HUES64 (cell line): ENCODE measurements around the gene FMNL3.

ENCODE experiments used
- H3K27ac ChIP-seq: 2 replicates; pipeline ENCODE4 v1.7.0; 2013; ENCODE audit warnings: low read depth, low read length, inconsistent platforms
- H3K27me3 ChIP-seq: 2 replicates; pipeline ENCODE4 v1.6.1; 2013; ENCODE audit warnings: mild to moderate bottlenecking, low read length; ENCODE audit not compliant: insufficient read depth
- H3K36me3 ChIP-seq: 2 replicates; pipeline ENCODE4 v1.6.1; 2013; ENCODE audit warnings: mild to moderate bottlenecking, low read length; ENCODE audit not compliant: insufficient read depth
- H3K4me1 ChIP-seq: 2 replicates; pipeline ENCODE4 v1.6.1; 2013; ENCODE audit warnings: mild to moderate bottlenecking, low read length, moderate library complexity; ENCODE audit not compliant: insufficient read depth
- H3K4me3 ChIP-seq: 2 replicates; pipeline ENCODE4 v1.5.1; 2013; ENCODE audit warnings: mild to moderate bottlenecking, low read length, moderate library complexity
- H3K9ac ChIP-seq: 2 replicates; pipeline ENCODE4 v1.6.1; 2013; ENCODE audit warnings: mild to moderate bottlenecking, low read depth, low read length
- H3K9me3 ChIP-seq: 2 replicates; pipeline ENCODE4 v1.6.1; 2013; ENCODE audit warnings: low read depth, low read length; ENCODE audit not compliant: insufficient read depth
- WGBS: fragments of 150-250, 120-280 bp; methylation state at CpG from one replicate; pipeline ENCODE4 v1.1.7; 2013; ENCODE audit warnings: missing lambda C conversion rate; 5-methylcytosine and 5-hydroxymethylcytosine counted together

The FMNL3 gene

DNA sequence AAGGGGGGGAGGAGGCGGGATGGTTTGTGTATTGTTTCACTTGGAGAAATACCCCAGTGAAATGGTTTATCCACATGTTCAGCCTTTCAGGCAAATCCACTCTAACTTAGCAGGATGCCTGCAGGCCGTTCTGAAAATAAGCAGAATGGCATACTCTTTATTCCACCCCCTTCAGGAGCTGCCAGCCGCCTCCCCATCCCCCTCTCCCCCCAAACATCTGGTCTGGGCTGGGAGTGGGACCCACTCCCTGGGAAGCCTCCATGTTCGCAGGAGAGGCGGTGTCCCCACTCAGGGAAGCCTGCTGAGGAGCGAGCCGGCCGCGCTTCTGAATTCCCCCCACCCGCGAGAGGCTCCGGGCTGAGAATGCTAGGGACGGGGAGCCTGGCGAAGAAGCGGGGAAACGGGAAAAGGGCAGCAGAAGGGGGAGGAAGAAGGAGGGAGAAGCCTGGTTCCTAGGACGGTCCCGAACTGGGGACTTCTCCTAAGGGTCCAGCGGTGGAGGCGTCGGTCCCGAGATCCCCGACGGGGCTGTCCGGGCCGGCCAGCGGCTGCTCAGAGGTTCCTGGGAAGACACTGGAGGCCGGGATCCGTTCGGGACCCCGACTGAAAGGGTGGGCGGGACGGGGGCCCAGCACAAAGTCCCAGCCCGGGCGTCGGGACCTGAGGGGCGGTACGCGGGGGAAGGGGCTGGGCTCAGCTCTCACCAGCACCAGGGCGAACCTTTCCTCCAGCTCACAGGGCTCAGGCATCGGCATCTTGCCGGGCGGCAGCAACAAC lies 666 bp downstream of the FMNL3 start:
- H3K27me3 ChIP-seq, result peaks cover 24% of the 10 kb centered on the region
- H3K9ac ChIP-seq, result peak overlapping the region; percentile 79
- WGBS, result under 1% methylated on average over 42 of the region's 43 CpGs
- H3K27ac ChIP-seq, result peak overlapping the region; percentile 68
- peaks cover 28% of the 10 kb centered on the region for H3K4me1 ChIP-seq
- no peaks in the 10 kb centered on the region for H3K36me3 ChIP-seq
- H3K4me3 ChIP-seq, result peak overlapping the region; percentile 86
- H3K9me3 ChIP-seq, result no peaks in the 10 kb centered on the region

DNA sequence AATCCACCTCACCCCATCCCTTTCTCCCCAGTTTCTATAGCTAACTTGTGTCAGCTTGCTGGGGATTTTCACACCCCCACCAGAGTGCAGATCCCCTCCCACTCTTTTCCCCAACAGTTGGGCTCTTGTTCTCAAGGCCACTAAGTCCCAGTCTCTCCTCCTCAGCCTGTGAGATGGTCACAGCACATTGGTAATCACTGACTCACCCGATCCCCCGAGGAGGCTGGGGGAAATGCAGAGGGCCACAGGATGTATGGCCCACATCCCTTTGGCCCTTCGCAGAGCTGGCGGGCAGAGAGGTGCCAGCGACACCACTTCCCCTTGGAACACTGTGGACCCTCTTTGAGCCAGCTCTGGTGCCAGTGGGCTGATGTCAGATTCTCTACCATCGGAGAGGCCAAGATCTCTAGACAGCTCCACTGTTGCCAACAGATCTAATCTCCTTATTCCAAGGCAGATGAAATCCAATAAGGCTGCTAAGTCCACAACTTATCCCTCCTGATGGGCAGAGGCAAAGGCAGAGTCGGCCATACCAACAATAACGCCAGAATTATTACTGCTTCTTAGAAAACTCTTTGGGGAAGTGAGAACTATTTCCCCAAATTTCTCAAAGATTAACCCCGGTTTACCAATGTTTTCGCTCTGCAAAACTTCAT lies 1.6 kb downstream of the FMNL3 start:
- 39% methylated on average over 10 of the region's 10 CpGs for WGBS
- peak overlapping the region; percentile 86 for H3K4me3 ChIP-seq

DNA sequence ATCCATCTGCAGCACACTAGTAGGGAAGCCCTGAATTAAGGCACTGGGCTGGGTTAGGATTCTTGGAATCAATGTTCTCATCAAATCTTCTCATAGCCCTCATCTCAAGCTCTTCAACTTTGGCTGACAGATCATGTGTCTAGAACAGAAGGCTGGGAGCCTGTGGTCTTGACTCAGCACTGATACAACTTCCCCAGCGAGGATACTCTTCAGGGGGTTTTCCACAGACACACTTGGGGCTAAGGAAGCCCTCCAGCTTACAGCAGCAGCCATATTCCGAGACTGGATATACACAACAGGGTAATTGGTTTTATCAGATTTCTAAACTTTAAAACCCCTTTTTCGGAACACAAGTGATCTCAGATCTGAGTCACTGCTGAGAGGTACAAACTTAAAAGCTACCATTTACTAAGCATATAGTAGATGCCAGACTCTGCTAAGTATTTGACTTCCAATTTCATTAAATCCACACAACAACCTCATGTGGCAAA lies 3.5 kb downstream of the FMNL3 start:
- peaks cover 11% of the 10 kb centered on the region for H3K27me3 ChIP-seq
- peaks cover 40% of the 10 kb centered on the region for H3K4me1 ChIP-seq
- 89% methylated on average over 3 of the region's 3 CpGs for WGBS
- H3K36me3 ChIP-seq, result no peaks in the 10 kb centered on the region
- no peak overlapping the region for H3K27ac ChIP-seq
- H3K4me3 ChIP-seq, result no peak overlapping the region
- no peak overlapping the region for H3K9ac ChIP-seq
- no peaks in the 10 kb centered on the region for H3K9me3 ChIP-seq

More for the DNA sequence above, 1.6 kb downstream of the FMNL3 start:
- peaks cover 24% of the 10 kb centered on the region for H3K27me3 ChIP-seq
- H3K4me1 ChIP-seq, result peaks cover 28% of the 10 kb centered on the region
- H3K36me3 ChIP-seq, result no peaks in the 10 kb centered on the region
- no peaks in the 10 kb centered on the region for H3K9me3 ChIP-seq
- H3K27ac ChIP-seq, result no peak overlapping the region
- peak overlapping the region; percentile 72; the same call in 1 of the 2 replicates for H3K9ac ChIP-seq

DNA sequence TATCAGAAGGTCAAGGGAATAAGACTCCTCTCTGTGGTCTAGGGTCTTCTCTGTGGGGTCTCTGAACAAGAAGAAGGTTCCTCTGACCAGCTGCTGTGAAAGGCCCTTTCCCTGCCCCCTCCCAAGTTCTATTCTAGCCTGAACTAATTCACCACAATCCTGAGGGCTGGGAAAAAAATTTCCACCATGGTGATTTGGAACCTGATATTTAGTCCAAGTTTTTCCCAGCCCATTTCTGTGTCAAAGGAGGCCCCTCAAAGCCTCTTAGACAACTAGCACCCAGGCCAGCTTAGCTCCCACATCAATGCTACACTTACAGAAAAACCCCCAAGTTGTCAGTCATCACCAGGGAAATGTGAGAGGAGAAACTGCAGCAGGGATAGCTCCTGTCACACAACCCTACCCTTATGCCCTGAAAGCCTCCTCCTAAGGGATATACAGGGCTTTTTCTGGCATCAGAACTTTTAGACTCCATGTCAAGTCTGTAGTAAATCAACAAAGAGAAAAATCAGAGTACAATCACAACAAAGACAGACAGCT lies 4.5 kb downstream of the FMNL3 start:
- Histone ChIP-seq H3K27me3 (peaks cover 1% of the 10 kb centered on the region), H3K36me3 (no peaks in the 10 kb centered on the region), H3K9me3 (no peaks in the 10 kb centered on the region), H3K4me1 (peaks cover 48% of the 10 kb centered on the region), H3K27ac (no peak overlapping the region), H3K9ac (no peak overlapping the region), H3K4me3 (no peak overlapping the region)

DNA sequence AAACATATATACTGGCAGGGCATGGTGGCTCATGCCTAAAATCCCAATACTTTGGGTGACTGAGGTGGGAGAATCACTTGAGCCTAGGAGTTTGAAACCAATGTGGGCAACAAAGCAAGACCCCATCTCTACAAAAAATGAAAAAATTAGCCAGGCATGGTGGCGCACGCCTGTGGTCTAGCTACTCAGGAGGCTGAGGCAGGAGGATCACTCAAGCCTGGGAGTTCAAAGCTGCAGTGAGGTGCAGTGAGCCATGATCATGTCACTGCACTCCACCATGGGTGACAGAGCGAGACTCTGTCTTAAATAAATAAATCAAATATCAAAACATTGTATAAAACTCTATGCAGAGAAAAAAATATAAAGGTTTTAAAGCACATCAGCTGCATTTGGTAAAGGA lies 5.2 kb downstream of the FMNL3 start:
- H3K4me3 ChIP-seq, result no peak overlapping the region
- no peaks in the 10 kb centered on the region for H3K27me3 ChIP-seq
- H3K9ac ChIP-seq, result no peak overlapping the region
- 93% methylated on average over 2 of the region's 3 CpGs for WGBS
- peaks cover 56% of the 10 kb centered on the region for H3K4me1 ChIP-seq
- no peaks in the 10 kb centered on the region for H3K36me3 ChIP-seq
- no peaks in the 10 kb centered on the region for H3K9me3 ChIP-seq
- H3K27ac ChIP-seq, result no peak overlapping the region

DNA sequence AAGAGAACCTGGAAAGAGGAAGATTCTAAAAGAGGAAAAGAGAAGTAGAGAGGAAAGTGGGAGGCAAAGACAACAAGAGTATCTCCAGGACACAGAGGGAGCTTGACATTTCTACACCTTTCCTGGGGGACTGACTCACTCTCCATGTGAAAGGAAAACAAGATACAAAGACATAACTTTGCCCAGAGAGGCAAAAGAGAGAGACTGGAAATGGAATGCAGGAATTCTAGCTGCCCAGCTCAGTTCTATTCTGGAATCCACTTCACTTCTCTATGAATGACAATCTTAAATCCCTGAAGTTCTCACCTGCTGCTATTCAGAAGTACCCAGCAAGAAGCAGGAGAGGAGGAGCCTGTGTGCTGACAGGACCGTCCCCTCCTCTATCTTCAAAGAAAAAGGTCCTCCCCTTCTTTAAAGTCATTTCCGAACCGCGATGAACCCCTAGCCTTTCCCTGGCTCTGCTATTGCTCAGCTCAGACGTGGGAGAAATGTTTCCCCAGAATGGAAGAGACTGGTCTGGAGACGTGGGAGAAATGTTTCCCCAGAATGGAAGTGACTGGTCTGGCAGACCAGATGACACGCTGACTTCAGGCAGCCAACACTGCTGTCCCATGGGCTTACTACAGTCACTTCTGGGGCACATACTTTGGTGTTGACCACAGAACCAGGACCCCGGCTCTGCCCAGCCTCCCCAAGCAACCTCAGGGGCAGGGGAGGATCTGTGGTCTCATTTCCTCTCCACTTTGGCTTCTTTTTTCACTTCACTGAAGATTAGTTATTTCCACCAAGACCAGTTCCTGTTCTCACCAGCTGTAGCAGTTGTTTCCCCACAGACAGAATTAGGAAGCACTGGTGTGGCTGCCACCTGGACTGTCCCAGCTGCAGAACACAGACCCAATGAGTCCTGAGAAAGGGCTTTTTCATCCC lies 8.3 kb downstream of the FMNL3 start:
- H3K9ac ChIP-seq, result peak overlapping the region; percentile 38; the same call in 1 of the 2 replicates
- H3K4me3 ChIP-seq, result peak overlapping the region; percentile 34
- no peaks in the 10 kb centered on the region for H3K9me3 ChIP-seq
- H3K27ac ChIP-seq, result peak overlapping the region; percentile 84
- H3K36me3 ChIP-seq, result no peaks in the 10 kb centered on the region
- no peaks in the 10 kb centered on the region for H3K27me3 ChIP-seq
- H3K4me1 ChIP-seq, result peaks cover 55% of the 10 kb centered on the region
- WGBS, result 5% methylated on average over 8 of the region's 8 CpGs

DNA sequence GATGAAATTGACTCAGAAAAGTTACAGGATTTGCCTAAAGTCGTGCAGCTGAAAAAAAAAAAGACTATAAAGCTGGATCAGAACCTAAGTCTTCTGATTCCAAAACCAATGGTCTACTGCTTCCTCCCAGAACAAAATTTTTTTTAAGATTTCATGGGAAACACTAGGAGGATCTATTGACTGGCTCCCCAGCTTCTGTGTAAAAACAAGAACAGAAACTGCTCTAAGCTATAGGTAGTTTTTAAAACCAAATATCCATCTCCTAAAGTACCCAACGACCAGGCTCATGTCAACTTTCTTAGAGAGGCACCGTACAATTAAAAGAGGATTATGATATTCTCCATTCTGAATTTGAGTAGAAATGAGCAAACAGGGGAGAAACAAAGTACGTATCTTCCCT lies 9.4 kb downstream of the FMNL3 start:
- H3K4me1 ChIP-seq, result peaks cover 47% of the 10 kb centered on the region
- peak overlapping the region; percentile 84 for H3K27ac ChIP-seq
- peak overlapping the region; percentile 38; the same call in 1 of the 2 replicates for H3K9ac ChIP-seq
- peak overlapping the region; percentile 34; the same call in 1 of the 2 replicates for H3K4me3 ChIP-seq
- H3K27me3 ChIP-seq, result no peaks in the 10 kb centered on the region
- H3K9me3 ChIP-seq, result no peaks in the 10 kb centered on the region
- WGBS, result 62% methylated on average over 4 of the region's 4 CpGs
- H3K36me3 ChIP-seq, result no peaks in the 10 kb centered on the region

DNA sequence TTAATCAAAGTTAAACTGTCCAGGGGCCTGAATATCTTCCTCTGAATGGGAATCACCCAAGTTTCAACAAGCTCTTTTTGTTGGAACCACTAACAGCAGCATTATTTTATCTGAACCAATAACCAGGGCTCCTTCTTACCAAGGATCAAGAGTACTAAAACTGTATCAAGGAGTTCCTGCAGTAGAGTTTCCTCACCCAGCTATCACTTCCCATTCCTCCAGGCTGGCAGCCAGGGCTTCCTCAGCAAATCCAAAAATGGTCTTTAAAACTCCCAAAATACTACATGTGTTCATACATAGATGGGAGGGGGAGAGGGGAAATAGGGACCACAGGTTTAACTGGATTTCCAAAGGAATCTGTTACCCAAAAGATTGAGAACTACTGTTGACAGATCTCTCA lies 10.5 kb downstream of the FMNL3 start:
- no peaks in the 10 kb centered on the region for H3K36me3 ChIP-seq
- no peaks in the 10 kb centered on the region for H3K9me3 ChIP-seq
- no peak overlapping the region for H3K27ac ChIP-seq
- H3K9ac ChIP-seq, result no peak overlapping the region
- H3K4me3 ChIP-seq, result no peak overlapping the region
- H3K4me1 ChIP-seq, result peaks cover 40% of the 10 kb centered on the region
- H3K27me3 ChIP-seq, result no peaks in the 10 kb centered on the region

DNA sequence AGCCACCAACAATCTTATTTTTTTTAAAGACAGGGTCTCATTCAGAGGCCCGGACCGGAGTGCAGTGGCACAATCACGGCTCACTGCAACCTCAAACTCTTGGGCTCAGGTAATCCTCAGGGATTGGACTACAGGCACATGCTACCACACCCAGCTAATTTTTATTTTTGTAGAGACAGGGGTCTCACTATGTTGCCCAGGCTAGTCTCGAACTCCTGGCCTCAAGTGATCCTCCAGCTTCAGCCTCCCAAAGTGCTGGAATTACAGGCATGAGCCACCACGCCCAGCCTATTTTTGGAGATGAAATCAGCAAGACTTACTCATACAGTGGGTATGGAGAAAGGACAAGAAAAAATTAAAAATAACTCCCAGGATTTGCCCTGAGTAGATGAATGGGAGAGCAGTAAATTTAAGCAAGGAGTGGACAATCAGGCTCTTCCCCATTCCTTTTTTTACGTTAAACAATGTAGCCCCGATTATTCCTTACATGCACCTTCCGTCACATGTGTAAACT lies 13.2 kb downstream of the FMNL3 start:
- Histone ChIP-seq H3K9ac (no peak overlapping the region), H3K36me3 (no peaks in the 10 kb centered on the region), H3K27ac (no peak overlapping the region), H3K27me3 (no peaks in the 10 kb centered on the region), H3K9me3 (no peaks in the 10 kb centered on the region), H3K4me1 (peaks cover 31% of the 10 kb centered on the region), H3K4me3 (no peak overlapping the region)
- WGBS, result 97% methylated on average over 8 of the region's 8 CpGs

DNA sequence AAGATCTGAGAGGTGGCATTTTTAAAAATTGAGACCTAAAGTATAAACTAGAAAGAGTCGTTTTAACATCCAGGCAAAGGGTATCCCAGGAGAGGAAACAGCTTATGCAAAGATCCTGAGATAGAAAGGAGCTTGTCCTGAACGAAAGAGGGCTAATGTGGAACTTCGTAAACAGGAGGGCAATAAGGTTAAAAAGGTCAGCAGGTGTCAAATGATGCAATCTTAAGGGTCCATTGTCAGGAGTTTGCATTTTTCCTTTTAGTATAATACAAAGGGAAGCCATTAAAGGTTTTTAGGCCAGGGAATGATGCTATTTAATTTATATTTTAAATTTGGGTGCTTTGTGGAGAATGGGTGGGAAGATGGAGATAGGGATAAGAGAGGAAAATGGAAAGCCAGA lies 14.4 kb downstream of the FMNL3 start:
- Histone ChIP-seq H3K36me3 (no peaks in the 10 kb centered on the region), H3K4me3 (no peak overlapping the region), H3K27ac (peak overlapping the region; percentile 32; the same call in 1 of the 2 replicates), H3K4me1 (peaks cover 22% of the 10 kb centered on the region), H3K9me3 (no peaks in the 10 kb centered on the region), H3K27me3 (no peaks in the 10 kb centered on the region), H3K9ac (0 out of 2 replicates have a peak overlapping the region, but pooled peaks have one; percentile 5)
- WGBS, result 54% methylated on average over 3 of the region's 3 CpGs
